ENCODE measurements around the gene PTGES2. TPM values are rescaled to one million over a fixed set of nuclear protein-coding genes. Genes with fewer than 3 reads are reported as not detected.
"Not testable (repeated sequence)": the region's sequence is repeated elsewhere in the genome, so short reads cannot be mapped to it uniquely, and the experiment has no call there.

Gene PTGES2
- total and polyA plus RNA-seq, 9 of the 15 experiments (the other 6 are each of a cell fraction or from before 2014, with no cell fraction given): 2.4 to 196 (median 90.1) TPM

DNA sequence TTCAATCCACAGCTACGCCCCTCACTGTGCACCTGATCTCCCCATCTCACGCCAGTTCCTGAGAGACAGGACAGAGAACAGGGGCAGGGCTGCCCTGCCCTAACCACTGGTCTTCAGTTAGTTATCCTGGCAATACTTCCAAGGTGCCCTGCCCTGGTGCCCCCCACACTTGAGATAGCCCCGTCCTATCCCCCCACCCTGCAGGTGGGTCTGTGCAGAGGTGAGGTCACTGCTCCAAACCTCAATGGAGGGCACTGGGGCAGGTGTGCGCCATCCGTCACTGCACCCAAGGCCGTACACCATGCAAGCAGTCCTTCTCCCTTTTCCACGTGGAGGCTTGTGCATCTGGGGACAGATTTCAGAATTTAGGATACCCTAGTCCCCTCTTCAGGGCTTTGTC, 3.1 kb upstream of the PTGES2 start:
- H3K27ac ChIP-seq (ENCODE audit: extremely low read depth, low read depth, low read length); H3K4me2 ChIP-seq (ENCODE audit: insufficient read depth, low read length); H3K36me3 ChIP-seq (ENCODE audit: control insufficient read depth, insufficient read depth, low read length); intact Hi-C loops (cut with micrococcal nuclease); H3K9ac ChIP-seq (ENCODE audit: insufficient read depth in 1 of 2, low read depth in 2 of 2, low read length in 2 of 2); BruUV-seq (replicated peaks); H2AFZ ChIP-seq (ENCODE audit: low read depth, low read length); DNase-seq (ENCODE audit: extremely low read depth in 1 of 4, low spot score in 3 of 4); H3K4me3 ChIP-seq; POLR2A ChIA-PET; H3K9me1 ChIP-seq (ENCODE audit: control insufficient read depth, insufficient read depth, low read length); FAIRE-seq; ATAC-seq; in situ Hi-C loops (cut with MboI); H3K9me3 ChIP-seq (replicated peaks; ENCODE audit: control insufficient read depth, insufficient read depth, low read depth, low read length); CTCF ChIA-PET (ENCODE audit: low intra/inter-chr PET ratio); H4K20me1 ChIP-seq (replicated peaks; ENCODE audit: control insufficient read depth, insufficient read depth, low read length); H3K27me3 ChIP-seq (ENCODE audit: control insufficient read depth in 2 of 2, insufficient read depth in 2 of 2, low read length in 2 of 2): not testable (repeated sequence)
- 49% methylated on average over 7 of the region's 7 CpGs for WGBS (ENCODE audit: insufficient coverage, low coverage, missing lambda C conversion rate)
- H3K79me2 ChIP-seq (ENCODE audit: control insufficient read depth, insufficient read depth, low read length): peaks cover 23% of the 10 kb centered on the region
- H3K4me1 ChIP-seq (replicated peaks in 1 of 2; ENCODE audit: control insufficient read depth in 2 of 2, insufficient read depth in 2 of 2, low read length in 2 of 2): peaks cover 6 to 30% of the 10 kb centered on the region in 2 experiments

DNA sequence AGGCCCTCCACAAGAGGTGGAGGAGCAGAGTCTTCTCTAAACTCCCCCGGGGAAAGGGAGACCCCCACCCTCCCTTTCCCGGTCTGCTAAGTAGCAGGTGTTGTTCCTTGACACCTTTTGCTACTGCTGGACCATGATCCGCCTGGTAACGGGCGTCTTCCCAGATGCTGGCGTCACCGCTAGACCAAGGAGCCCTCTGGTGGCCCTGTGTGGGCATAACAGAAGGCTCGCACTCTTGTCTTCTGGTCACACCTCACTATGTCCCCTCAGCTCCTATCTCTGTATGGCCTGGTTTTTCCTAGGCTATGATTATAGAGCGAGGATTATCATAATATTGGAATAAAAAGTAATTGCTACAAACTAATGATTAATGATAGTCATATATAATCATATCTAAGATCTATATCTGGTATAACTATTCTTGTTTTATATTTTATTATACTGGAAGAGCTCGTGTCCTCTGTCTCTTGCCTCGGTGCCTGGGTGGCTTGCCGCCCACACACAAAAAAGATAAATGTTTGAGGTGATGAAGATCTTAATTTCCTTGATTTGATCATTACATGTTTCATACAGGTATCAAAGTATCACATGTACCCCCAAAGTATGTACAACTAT, 2.6 kb upstream of the PTGES2 start:
- H3K9me3 ChIP-seq (replicated peaks; ENCODE audit: control insufficient read depth, insufficient read depth, low read depth, low read length); DNase-seq (ENCODE audit: extremely low read depth in 1 of 4, low spot score in 3 of 4); ATAC-seq; FAIRE-seq; H3K9me1 ChIP-seq (ENCODE audit: control insufficient read depth, insufficient read depth, low read length); H3K9ac ChIP-seq (ENCODE audit: insufficient read depth in 1 of 2, low read depth in 2 of 2, low read length in 2 of 2); CTCF ChIA-PET (ENCODE audit: low intra/inter-chr PET ratio); H3K27me3 ChIP-seq (ENCODE audit: control insufficient read depth in 2 of 2, insufficient read depth in 2 of 2, low read length in 2 of 2); in situ Hi-C loops (cut with MboI); H3K4me2 ChIP-seq (ENCODE audit: insufficient read depth, low read length); H2AFZ ChIP-seq (ENCODE audit: low read depth, low read length); H3K4me3 ChIP-seq; BruUV-seq (replicated peaks); H3K27ac ChIP-seq (ENCODE audit: extremely low read depth, low read depth, low read length); H4K20me1 ChIP-seq (replicated peaks; ENCODE audit: control insufficient read depth, insufficient read depth, low read length); TF ChIP-seq ATF1 (CRISPR knock-in tag; IDR thresholded peaks at IDR 0.05); CREB1 (IDR thresholded peaks at IDR 0.05): not testable (repeated sequence)
- 17% methylated on average over 9 of the region's 12 CpGs for WGBS (ENCODE audit: insufficient coverage, low coverage, missing lambda C conversion rate)
- Histone ChIP-seq H3K79me2 (ENCODE audit: control insufficient read depth, insufficient read depth, low read length) (peaks cover 28% of the 10 kb centered on the region), H3K4me1 (replicated peaks in 1 of 2; ENCODE audit: control insufficient read depth in 2 of 2, insufficient read depth in 2 of 2, low read length in 2 of 2) (peaks cover 10 to 36% of the 10 kb centered on the region in 2 experiments), H3K36me3 (ENCODE audit: control insufficient read depth, insufficient read depth, low read length) (peaks cover 11% of the 10 kb centered on the region)
- POLR2A ChIA-PET: interaction anchor here (1.3 kb wide), 1 partner anchor 20 kb away, joined by 4 read pairs; no protein-coding TSS in a partner anchor
- TF ChIP-seq ATF1 (tag; IDR thresholded peaks at IDR 0.05) (peak; percentile 71), L3MBTL2 (IDR thresholded peaks at IDR 0.05) (0 out of 2 replicates have a peak, but pooled peaks have one; percentile 16), CREM (IDR thresholded peaks at IDR 0.05; ENCODE audit: low read depth) (peak; percentile 44), RAD21 (CRISPR knock-in tag; conservative IDR thresholded peaks at IDR 0.05 in 1 of 2, IDR thresholded peaks at IDR 0.05 in 1 of 2) (peak; percentile 14 to 34; a peak in 1 of 4 replicates), CREB1 (CRISPR knock-in tag; IDR thresholded peaks at IDR 0.05) (peak; percentile 49; the same call in 1 of the 2 replicates)
- intact Hi-C loops (cut with micrococcal nuclease): loop anchor here (5.0 to 10.0 kb wide), 3 partner anchors 65 to 282 kb away; partner anchors contain the start of genes CIZ1, GOLGA2 and SWI5
